Renal cortex interstitium (tissue), 11 donors: Measurements from ENCODE around the gene FAM83D. TPM values are rescaled to one million over a fixed set of nuclear protein-coding genes. Genes with fewer than 3 reads are reported as not detected.
"Not testable (repeated sequence)": the region's sequence is repeated elsewhere in the genome, so short reads cannot be mapped to it uniquely, and the experiment has no call there.

Experiments used
- DNase-seq, 11 donors: peaks; one replicate each; pipeline ENCODE4 v3.0.0-alpha.2; 2013; ENCODE audit warnings: low read depth in 9 of 11, low spot score in 4 of 11; ENCODE audit errors: extremely low read depth in 1 of 11
- polyA plus RNA-seq, 3 donors: library from polyadenylated mRNA; unstranded; fragments of 120-200 nt; gene quantifications; one replicate each; pipeline ENCODE4 v1.2.1, GENCODE V29; 2013; ENCODE audit not compliant: insufficient read length in 3 of 3

FAM83D gene
- polyA plus RNA-seq, 3 donors: 12.0 to 17.9 (median 17.5) TPM

GRCh38 chr20:38953630-38954340, 27.6 kb downstream of the FAM83D start:
- no peak for DNase-seq

GRCh38 chr20:38957235-38957876, 31.1 kb downstream of the FAM83D start:
- no peak for DNase-seq

GRCh38 chr20:38957915-38958485, 31.8 kb downstream of the FAM83D start:
- no peak for DNase-seq

- DNase-seq: not testable (repeated sequence)
Observed at GRCh38 chr20:38960187-38960687, 34.0 kb downstream of the FAM83D start.

- peak in 3 of 11 donors; percentile 2 to 19 (median 15) for DNase-seq
Observed at GRCh38 chr20:38961530-38962043, 35.4 kb downstream of the FAM83D start.

- peak; percentile 91 to 99 (median 96) for DNase-seq
Observed at GRCh38 chr20:38962044-38962927, 36.1 kb downstream of the FAM83D start, which contains the start of gene DHX35. TSS of gene DHX35 (plus strand) at chr20:38962344. CDS start at chr20:38962368, 24 bp downstream.

GRCh38 chr20:38962928-38963401, 36.7 kb downstream of the FAM83D start:
- DNase-seq: no peak

GRCh38 chr20:38963745-38964144, 37.5 kb downstream of the FAM83D start:
- no peak for DNase-seq

DNA sequence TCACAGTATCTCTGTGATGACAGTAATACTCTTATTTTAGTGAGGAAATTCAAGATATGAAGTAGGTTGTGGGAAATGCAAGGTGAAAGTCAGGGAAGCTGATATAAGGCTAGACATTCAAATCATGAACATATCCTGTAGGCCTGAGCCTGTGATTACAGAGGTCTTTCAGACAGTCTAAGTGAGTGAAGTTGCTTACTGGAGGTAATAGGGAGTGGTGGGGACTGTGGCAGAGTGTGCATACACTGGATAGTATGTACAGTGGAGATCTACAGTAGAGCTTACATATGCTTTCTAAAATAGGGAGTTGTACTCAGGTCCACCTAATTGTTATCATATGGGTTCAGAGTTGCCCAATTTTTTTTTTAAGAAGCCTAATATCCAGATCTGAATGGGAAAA, 39.0 kb downstream of the FAM83D start:
- no peak for DNase-seq

DNA sequence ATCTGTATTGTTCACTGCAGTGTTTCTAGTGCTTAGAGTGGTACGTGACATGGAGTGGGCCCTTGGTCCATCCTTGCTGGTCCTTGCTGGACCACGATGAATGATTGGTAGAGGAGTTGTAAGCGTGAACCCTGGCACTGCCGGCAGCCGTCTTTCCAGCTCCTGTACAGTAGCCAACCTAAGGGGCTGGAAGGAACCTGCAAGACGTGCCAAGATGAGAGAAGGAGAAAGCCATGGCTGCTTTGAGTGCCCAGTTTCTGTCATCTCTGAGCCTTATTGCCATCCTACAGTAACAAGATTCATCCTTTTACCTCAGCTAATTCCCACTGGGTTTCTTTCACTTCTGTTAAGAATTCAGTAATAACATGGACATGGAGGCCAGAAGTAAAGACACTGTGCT, 41.9 kb downstream of the FAM83D start:
- no peak for DNase-seq

- DNase-seq: no peak
Observed at GRCh38 chr20:38969708-38970107, 43.5 kb downstream of the FAM83D start.

DNA sequence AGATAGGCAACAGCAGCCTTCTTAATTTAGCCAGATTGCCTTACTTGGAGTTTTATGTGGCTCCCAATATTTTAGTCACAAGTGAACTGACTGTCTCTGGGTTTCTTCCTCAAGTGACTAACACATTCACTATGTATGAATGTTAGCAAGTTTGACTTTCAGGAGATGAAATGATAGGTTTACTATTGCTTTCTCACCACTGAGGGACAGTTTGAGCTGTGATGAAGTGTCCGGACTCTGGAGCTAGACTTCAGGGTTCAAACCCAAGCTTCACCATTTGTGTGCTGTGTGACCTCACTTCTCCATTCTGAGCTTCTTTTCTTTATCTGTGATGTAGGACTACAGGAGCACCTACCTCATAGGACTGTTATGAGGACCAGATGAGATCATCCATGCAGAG, 44.1 kb downstream of the FAM83D start:
- DNase-seq: no peak

GRCh38 chr20:38973107-38973506, 46.9 kb downstream of the FAM83D start:
- DNase-seq: no peak

- no peak for DNase-seq
Observed at GRCh38 chr20:38973645-38974044, 47.4 kb downstream of the FAM83D start.

- DNase-seq: no peak
Observed at GRCh38 chr20:38975539-38976120, 49.4 kb downstream of the FAM83D start.

DNA sequence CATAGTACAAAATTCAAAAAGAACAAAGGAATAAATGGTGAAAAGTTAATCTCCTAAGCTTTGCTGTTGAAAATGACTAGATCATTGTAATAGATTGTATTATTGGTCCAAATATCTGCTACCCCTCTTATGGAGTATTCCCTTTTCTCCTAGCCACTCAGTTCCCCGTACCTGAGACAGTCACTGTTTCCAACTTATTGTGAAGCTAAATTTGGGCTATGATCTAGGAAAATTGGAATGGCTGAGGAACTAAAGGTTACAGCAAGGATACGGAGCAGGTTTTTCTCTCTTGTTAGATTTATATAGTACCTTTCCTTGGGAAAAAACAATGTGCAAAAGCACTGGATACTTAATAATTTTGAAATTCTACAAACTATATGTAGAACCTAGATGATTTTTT, 53.2 kb downstream of the FAM83D start:
- DNase-seq: no peak

DNA sequence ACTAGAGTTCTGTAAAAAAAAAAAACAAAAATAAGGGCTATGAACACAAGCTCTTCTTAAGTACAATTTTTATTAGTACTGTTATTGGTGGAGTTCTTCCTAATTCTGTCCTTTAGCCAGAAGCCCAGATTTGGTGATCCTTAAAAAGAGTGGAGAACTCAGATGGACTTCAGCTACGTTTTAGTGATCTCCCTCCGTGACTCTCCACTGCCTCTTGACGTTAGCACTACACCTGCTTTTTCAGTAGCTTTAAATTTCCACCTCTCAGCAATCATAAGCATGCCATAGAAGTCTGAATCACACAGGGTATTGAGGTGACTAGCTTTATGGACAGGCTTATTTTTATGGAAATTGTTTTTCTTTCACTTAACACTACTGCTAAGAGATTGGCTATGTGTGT, 53.6 kb downstream of the FAM83D start:
- no peak for DNase-seq

GRCh38 chr20:38982291-38982690, 56.1 kb downstream of the FAM83D start:
- DNase-seq: no peak

DNA sequence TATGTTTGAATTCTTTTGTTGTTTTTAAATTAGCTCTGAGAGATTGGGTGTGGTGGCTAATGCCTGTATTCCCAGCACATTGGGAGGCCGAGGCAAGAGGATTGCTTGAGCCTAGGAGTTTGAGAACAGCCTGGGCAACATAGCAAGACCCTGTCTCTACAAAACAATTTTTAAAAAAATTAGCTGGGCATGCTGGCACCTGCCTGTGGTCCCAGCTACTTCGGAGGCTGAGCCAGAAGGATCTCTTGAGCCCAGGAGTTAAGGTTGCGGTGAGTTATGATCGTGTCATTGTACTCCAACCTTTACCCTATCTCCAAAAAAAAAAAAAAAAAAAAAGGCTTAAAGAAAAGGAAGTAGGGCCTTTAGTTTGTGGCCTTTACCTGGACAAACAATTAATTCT, 58.8 kb downstream of the FAM83D start:
- no peak for DNase-seq
